Neural cell (in vitro differentiated cells): ENCODE data around the gene RRP1. TPM values are rescaled to one million over a fixed set of nuclear protein-coding genes. Genes with fewer than 3 reads are reported as not detected.

Source experiments
- H2AFZ ChIP-seq: fragments of 200-600, 300-800 bp; sonication (generic), shearing (Covaris generic); 2 replicates; pipeline ENCODE4 v1.6.0; 2014; ENCODE audit warnings: low read depth, mild to moderate bottlenecking, antibody characterized with exemption, low read length, moderate library complexity
- H3F3A ChIP-seq: fragments of 200-600 bp; shearing (Covaris generic); 2 replicates; pipeline ENCODE4 v1.6.1; 2016; ENCODE audit warnings: mild to moderate bottlenecking, moderate library complexity, mixed read lengths, antibody characterized with exemption, low read length; ENCODE audit not compliant: insufficient read depth, poor library complexity, severe bottlenecking
- H3K27ac ChIP-seq: fragments of 200-600, 300-800 bp; sonication (generic), shearing (Covaris generic); 2 replicates; pipeline ENCODE4 v1.5.1; 2014; ENCODE audit warnings: mild to moderate bottlenecking, low read length, moderate library complexity
- H3K27me3 ChIP-seq: fragments of 300-800, 200-600 bp; sonication (generic), shearing (Covaris generic); 2 replicates; pipeline ENCODE4 v1.6.0; 2014; ENCODE audit warnings: mild to moderate bottlenecking, low read depth, low read length, moderate library complexity; ENCODE audit not compliant: insufficient read depth
- H3K36me3 ChIP-seq: fragments of 300-800, 200-600 bp; sonication (generic), shearing (Covaris generic); 2 replicates; pipeline ENCODE4 v1.5.1; 2014; ENCODE audit warnings: mild to moderate bottlenecking, antibody characterized with exemption, low read length, moderate library complexity; ENCODE audit not compliant: insufficient read depth
- H3K4me2 ChIP-seq: fragments of 300-800, 200-600 bp; sonication (generic), shearing (Covaris generic); 2 replicates; pipeline ENCODE4 v1.6.0; 2014; ENCODE audit warnings: mild to moderate bottlenecking, low read length
- H3K4me3 ChIP-seq: fragments of 300-800, 200-600 bp; sonication (generic), shearing (Covaris generic); 2 replicates; pipeline ENCODE4 v1.5.1; 2014; ENCODE audit warnings: mild to moderate bottlenecking, low read length, moderate library complexity
- H3K79me2 ChIP-seq: fragments of 200-600 bp; shearing (Covaris generic); replicated peaks from 2 replicates; pipeline ENCODE4 v1.6.0; 2014; ENCODE audit warnings: mild to moderate bottlenecking, low read length, moderate library complexity; ENCODE audit not compliant: insufficient read depth
- H3K9ac ChIP-seq: fragments of 300-800, 200-600 bp; sonication (generic), shearing (Covaris generic); 2 replicates; pipeline ENCODE4 v1.6.1; 2016; ENCODE audit warnings: mild to moderate bottlenecking, low read length, mixed read lengths
- H3K9me2 ChIP-seq: fragments of 200-600 bp; shearing (Covaris generic); 2 replicates; pipeline ENCODE4 v1.6.1; 2016; ENCODE audit warnings: mild to moderate bottlenecking, low read length, mixed read lengths; ENCODE audit not compliant: insufficient read depth
- H3K9me3 ChIP-seq: fragments of 200-600, 300-800 bp; sonication (generic), shearing (Covaris generic); 2 replicates; pipeline ENCODE4 v1.6.1; 2016; ENCODE audit warnings: mild to moderate bottlenecking, mixed run types, low read length, moderate library complexity, mixed read lengths
- H4K20me1 ChIP-seq: fragments of 200-600 bp; shearing (Covaris generic); 2 replicates; pipeline ENCODE4 v1.6.1; 2016; ENCODE audit warnings: mild to moderate bottlenecking, mixed run types; ENCODE audit not compliant: insufficient read depth
- EP300 ChIP-seq: fragments of 450-650 bp; conservative IDR thresholded peaks from 2 replicates; pipeline ENCODE4 v1.6.1; 2014; ENCODE audit warnings: antibody characterized with exemption, mild to moderate bottlenecking, moderate library complexity; ENCODE audit not compliant: poor library complexity, severe bottlenecking
- EZH2 ChIP-seq: fragments of 200-600, 300-800 bp; shearing (Covaris generic), sonication (generic); IDR thresholded peaks from 2 replicates; pipeline ENCODE4 v1.6.1; 2014; ENCODE audit warnings: antibody characterized with exemption, low read length, borderline replicate concordance, mild to moderate bottlenecking; ENCODE audit not compliant: insufficient read depth, poor library complexity, severe bottlenecking
- MXI1 ChIP-seq: fragments of 450-650 bp; conservative IDR thresholded peaks from 2 replicates; pipeline ENCODE4 v1.6.1; 2014; ENCODE audit warnings: antibody characterized with exemption, mild to moderate bottlenecking; ENCODE audit not compliant: poor library complexity, severe bottlenecking
- POLR2AphosphoS5 ChIP-seq: IDR thresholded peaks from 2 replicates; pipeline ENCODE4 v1.6.1; 2012
- RAD21 ChIP-seq: fragments of 450-650 bp; conservative IDR thresholded peaks from 2 replicates; pipeline ENCODE4 v1.6.1; 2014; ENCODE audit warnings: antibody characterized with exemption, mild to moderate bottlenecking, moderate library complexity
- SMC3 ChIP-seq: fragments of 450-650 bp; conservative IDR thresholded peaks from 2 replicates; pipeline ENCODE4 v1.6.1; 2014; ENCODE audit warnings: antibody characterized with exemption, mild to moderate bottlenecking, moderate library complexity; ENCODE audit not compliant: poor library complexity
- TAF1 ChIP-seq: IDR thresholded peaks from 2 replicates; pipeline ENCODE4 v1.6.1; 2012; ENCODE audit warnings: low read depth
- polyA plus RNA-seq: library from polyadenylated mRNA; depleted of rRNA; stranded (reverse); fragments of >200 nt; gene quantifications from 2 replicates; pipeline ENCODE4 v1.2.3, GENCODE V29; 2014
- TF ChIP-seq, protein P1 (sequence below): fragments of 450-650 bp; IDR thresholded peaks from 2 replicates; pipeline ENCODE4 v1.5.1; 2014; ENCODE audit warnings: antibody characterized with exemption, mild to moderate bottlenecking, moderate library complexity; ENCODE audit not compliant: poor library complexity, severe bottlenecking
- TF ChIP-seq, protein P2 (sequence below): IDR thresholded peaks from 2 replicates; pipeline ENCODE4 v1.6.1; 2012; ENCODE audit warnings: borderline replicate concordance

Gene RRP1
- polyA plus RNA-seq, 1 donor from 2014 or later, result 35.8 TPM

DNA sequence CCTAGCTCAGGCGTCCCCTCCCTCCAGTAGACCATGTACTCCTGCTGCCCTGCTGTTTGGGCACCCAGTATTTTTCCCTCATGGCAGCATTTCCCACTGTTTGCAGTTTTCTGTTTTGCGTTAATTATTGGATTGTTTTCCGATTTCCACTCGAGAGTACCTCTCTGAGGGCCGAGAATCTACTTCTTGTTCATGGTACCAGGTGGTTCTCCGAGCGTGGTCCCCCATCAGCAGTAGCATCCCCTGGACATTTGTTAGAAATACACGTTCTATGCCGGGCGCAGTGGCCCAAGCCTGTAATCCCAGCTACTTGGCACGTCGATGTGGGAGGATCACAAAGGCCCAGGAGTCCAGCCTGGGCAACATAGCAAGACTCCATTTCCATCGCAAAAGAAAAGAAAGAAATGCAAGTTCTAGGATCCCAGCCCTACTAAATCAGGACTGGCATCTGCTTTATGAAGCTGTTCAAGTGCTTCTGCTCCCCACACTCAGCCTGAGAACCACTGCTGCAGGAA, 690 bp downstream of the RRP1 start:
- TF ChIP-seq SMC3, result no peak
- TF ChIP-seq MXI1, result no peak
- TF ChIP-seq RAD21, result no peak
- TF ChIP-seq, protein P1, sequence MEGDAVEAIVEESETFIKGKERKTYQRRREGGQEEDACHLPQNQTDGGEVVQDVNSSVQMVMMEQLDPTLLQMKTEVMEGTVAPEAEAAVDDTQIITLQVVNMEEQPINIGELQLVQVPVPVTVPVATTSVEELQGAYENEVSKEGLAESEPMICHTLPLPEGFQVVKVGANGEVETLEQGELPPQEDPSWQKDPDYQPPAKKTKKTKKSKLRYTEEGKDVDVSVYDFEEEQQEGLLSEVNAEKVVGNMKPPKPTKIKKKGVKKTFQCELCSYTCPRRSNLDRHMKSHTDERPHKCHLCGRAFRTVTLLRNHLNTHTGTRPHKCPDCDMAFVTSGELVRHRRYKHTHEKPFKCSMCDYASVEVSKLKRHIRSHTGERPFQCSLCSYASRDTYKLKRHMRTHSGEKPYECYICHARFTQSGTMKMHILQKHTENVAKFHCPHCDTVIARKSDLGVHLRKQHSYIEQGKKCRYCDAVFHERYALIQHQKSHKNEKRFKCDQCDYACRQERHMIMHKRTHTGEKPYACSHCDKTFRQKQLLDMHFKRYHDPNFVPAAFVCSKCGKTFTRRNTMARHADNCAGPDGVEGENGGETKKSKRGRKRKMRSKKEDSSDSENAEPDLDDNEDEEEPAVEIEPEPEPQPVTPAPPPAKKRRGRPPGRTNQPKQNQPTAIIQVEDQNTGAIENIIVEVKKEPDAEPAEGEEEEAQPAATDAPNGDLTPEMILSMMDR, result no peak
- TF ChIP-seq POLR2AphosphoS5, result no peak
- no peak for TF ChIP-seq EZH2
- TF ChIP-seq EP300, result no peak
- TF ChIP-seq TAF1, result no peak
- TF ChIP-seq, protein P2, sequence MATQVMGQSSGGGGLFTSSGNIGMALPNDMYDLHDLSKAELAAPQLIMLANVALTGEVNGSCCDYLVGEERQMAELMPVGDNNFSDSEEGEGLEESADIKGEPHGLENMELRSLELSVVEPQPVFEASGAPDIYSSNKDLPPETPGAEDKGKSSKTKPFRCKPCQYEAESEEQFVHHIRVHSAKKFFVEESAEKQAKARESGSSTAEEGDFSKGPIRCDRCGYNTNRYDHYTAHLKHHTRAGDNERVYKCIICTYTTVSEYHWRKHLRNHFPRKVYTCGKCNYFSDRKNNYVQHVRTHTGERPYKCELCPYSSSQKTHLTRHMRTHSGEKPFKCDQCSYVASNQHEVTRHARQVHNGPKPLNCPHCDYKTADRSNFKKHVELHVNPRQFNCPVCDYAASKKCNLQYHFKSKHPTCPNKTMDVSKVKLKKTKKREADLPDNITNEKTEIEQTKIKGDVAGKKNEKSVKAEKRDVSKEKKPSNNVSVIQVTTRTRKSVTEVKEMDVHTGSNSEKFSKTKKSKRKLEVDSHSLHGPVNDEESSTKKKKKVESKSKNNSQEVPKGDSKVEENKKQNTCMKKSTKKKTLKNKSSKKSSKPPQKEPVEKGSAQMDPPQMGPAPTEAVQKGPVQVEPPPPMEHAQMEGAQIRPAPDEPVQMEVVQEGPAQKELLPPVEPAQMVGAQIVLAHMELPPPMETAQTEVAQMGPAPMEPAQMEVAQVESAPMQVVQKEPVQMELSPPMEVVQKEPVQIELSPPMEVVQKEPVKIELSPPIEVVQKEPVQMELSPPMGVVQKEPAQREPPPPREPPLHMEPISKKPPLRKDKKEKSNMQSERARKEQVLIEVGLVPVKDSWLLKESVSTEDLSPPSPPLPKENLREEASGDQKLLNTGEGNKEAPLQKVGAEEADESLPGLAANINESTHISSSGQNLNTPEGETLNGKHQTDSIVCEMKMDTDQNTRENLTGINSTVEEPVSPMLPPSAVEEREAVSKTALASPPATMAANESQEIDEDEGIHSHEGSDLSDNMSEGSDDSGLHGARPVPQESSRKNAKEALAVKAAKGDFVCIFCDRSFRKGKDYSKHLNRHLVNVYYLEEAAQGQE, result no peak
- no peak overlapping the region for H2AFZ ChIP-seq
- peak overlapping the region; percentile 74 for H3K4me2 ChIP-seq
- H3F3A ChIP-seq, result no peaks in the 10 kb centered on the region
- H3K79me2 ChIP-seq, result peaks cover 17% of the 10 kb centered on the region
- H3K9me3 ChIP-seq, result no peaks in the 10 kb centered on the region
- peak overlapping the region; percentile 92 for H3K4me3 ChIP-seq
- H4K20me1 ChIP-seq, result no peaks in the 10 kb centered on the region
- H3K36me3 ChIP-seq, result no peaks in the 10 kb centered on the region
- H3K9ac ChIP-seq, result peak overlapping the region; percentile 72
- H3K9me2 ChIP-seq, result no peaks in the 10 kb centered on the region
- no peak overlapping the region for H3K27ac ChIP-seq
- H3K27me3 ChIP-seq, result no peaks in the 10 kb centered on the region

DNA sequence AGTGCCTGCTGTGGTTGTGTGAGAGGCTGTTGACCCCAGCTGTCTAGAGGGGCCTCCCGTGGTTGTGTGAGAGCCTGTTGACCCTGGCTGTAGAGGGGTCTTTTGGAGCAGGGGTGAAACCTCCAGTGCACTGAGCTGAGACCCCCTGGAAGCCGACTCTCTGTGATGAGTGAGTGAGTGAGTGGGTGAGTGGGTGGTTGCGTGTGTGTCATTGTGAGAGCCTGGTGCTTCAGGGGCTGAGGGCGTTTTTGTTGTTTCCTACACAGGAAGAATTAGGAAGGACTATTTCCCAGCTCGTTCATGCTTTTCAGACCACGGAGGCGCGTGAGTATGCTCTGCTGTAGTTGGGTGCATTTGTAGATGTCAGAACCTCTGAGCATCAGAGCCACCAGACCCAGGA, 3.0 kb downstream of the RRP1 start:
- Histone ChIP-seq H3F3A (no peaks in the 10 kb centered on the region), H2AFZ (no peak overlapping the region), H3K4me3 (no peak overlapping the region), H3K36me3 (no peaks in the 10 kb centered on the region), H3K9ac (no peak overlapping the region), H3K4me2 (no peak overlapping the region), H3K9me3 (no peaks in the 10 kb centered on the region), H3K9me2 (no peaks in the 10 kb centered on the region), H3K27me3 (no peaks in the 10 kb centered on the region), H3K79me2 (peaks cover 17% of the 10 kb centered on the region), H4K20me1 (no peaks in the 10 kb centered on the region), H3K27ac (no peak overlapping the region)
- no peak for TF ChIP-seq POLR2AphosphoS5
- TF ChIP-seq TAF1, result no peak
- no peak for TF ChIP-seq RAD21
- TF ChIP-seq SMC3, result no peak
- no peak for TF ChIP-seq EZH2
- TF ChIP-seq, protein P2, result no peak
- TF ChIP-seq, protein P1, result no peak
- no peak for TF ChIP-seq EP300
- no peak for TF ChIP-seq MXI1
